ENCODE results near the gene INTS15. TPM values are rescaled to one million over a fixed set of nuclear protein-coding genes. Genes with fewer than 3 reads are reported as not detected.

Gene INTS15
- total and polyA plus RNA-seq, 9 of the 15 experiments (the other 6 are each of a cell fraction or from before 2014, with no cell fraction given): 0.52 to 28.9 (median 11.6) TPM

GRCh38 chr7:6637544-6638229 lies 47.9 kb downstream of the INTS15 start (continued):
- TF ChIP-seq, protein P1, sequence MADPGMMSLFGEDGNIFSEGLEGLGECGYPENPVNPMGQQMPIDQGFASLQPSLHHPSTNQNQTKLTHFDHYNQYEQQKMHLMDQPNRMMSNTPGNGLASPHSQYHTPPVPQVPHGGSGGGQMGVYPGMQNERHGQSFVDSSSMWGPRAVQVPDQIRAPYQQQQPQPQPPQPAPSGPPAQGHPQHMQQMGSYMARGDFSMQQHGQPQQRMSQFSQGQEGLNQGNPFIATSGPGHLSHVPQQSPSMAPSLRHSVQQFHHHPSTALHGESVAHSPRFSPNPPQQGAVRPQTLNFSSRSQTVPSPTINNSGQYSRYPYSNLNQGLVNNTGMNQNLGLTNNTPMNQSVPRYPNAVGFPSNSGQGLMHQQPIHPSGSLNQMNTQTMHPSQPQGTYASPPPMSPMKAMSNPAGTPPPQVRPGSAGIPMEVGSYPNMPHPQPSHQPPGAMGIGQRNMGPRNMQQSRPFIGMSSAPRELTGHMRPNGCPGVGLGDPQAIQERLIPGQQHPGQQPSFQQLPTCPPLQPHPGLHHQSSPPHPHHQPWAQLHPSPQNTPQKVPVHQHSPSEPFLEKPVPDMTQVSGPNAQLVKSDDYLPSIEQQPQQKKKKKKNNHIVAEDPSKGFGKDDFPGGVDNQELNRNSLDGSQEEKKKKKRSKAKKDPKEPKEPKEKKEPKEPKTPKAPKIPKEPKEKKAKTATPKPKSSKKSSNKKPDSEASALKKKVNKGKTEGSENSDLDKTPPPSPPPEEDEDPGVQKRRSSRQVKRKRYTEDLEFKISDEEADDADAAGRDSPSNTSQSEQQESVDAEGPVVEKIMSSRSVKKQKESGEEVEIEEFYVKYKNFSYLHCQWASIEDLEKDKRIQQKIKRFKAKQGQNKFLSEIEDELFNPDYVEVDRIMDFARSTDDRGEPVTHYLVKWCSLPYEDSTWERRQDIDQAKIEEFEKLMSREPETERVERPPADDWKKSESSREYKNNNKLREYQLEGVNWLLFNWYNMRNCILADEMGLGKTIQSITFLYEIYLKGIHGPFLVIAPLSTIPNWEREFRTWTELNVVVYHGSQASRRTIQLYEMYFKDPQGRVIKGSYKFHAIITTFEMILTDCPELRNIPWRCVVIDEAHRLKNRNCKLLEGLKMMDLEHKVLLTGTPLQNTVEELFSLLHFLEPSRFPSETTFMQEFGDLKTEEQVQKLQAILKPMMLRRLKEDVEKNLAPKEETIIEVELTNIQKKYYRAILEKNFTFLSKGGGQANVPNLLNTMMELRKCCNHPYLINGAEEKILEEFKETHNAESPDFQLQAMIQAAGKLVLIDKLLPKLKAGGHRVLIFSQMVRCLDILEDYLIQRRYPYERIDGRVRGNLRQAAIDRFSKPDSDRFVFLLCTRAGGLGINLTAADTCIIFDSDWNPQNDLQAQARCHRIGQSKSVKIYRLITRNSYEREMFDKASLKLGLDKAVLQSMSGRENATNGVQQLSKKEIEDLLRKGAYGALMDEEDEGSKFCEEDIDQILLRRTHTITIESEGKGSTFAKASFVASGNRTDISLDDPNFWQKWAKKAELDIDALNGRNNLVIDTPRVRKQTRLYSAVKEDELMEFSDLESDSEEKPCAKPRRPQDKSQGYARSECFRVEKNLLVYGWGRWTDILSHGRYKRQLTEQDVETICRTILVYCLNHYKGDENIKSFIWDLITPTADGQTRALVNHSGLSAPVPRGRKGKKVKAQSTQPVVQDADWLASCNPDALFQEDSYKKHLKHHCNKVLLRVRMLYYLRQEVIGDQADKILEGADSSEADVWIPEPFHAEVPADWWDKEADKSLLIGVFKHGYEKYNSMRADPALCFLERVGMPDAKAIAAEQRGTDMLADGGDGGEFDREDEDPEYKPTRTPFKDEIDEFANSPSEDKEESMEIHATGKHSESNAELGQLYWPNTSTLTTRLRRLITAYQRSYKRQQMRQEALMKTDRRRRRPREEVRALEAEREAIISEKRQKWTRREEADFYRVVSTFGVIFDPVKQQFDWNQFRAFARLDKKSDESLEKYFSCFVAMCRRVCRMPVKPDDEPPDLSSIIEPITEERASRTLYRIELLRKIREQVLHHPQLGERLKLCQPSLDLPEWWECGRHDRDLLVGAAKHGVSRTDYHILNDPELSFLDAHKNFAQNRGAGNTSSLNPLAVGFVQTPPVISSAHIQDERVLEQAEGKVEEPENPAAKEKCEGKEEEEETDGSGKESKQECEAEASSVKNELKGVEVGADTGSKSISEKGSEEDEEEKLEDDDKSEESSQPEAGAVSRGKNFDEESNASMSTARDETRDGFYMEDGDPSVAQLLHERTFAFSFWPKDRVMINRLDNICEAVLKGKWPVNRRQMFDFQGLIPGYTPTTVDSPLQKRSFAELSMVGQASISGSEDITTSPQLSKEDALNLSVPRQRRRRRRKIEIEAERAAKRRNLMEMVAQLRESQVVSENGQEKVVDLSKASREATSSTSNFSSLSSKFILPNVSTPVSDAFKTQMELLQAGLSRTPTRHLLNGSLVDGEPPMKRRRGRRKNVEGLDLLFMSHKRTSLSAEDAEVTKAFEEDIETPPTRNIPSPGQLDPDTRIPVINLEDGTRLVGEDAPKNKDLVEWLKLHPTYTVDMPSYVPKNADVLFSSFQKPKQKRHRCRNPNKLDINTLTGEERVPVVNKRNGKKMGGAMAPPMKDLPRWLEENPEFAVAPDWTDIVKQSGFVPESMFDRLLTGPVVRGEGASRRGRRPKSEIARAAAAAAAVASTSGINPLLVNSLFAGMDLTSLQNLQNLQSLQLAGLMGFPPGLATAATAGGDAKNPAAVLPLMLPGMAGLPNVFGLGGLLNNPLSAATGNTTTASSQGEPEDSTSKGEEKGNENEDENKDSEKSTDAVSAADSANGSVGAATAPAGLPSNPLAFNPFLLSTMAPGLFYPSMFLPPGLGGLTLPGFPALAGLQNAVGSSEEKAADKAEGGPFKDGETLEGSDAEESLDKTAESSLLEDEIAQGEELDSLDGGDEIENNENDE (IDR thresholded peaks at IDR 0.05; ENCODE audit: low read depth, low read length): no peak
- TF ChIP-seq ZNF41 (CRISPR knock-in tag; conservative IDR thresholded peaks at IDR 0.05) (no peak), DPF2 (IDR thresholded peaks at IDR 0.05) (peak; percentile 19; the same call in 1 of the 2 replicates), TBL1XR1 (IDR thresholded peaks at IDR 0.05; ENCODE audit: low read length in 2 of 2) (peak in 1 of 2 experiments; percentile 22; a peak in 1 of 4 replicates), ZBTB7A (IDR thresholded peaks at IDR 0.05; ENCODE audit: borderline replicate concordance, control insufficient read depth, low read depth, low read length) (peak; percentile 99), U2AF1 (optimal IDR thresholded peaks at IDR 0.05; ENCODE audit: low read depth, low read length) (no peak), BHLHE40 (IDR thresholded peaks at IDR 0.05; ENCODE audit: low read length) (peak; percentile 58)
- TF ChIP-seq, protein P2, sequence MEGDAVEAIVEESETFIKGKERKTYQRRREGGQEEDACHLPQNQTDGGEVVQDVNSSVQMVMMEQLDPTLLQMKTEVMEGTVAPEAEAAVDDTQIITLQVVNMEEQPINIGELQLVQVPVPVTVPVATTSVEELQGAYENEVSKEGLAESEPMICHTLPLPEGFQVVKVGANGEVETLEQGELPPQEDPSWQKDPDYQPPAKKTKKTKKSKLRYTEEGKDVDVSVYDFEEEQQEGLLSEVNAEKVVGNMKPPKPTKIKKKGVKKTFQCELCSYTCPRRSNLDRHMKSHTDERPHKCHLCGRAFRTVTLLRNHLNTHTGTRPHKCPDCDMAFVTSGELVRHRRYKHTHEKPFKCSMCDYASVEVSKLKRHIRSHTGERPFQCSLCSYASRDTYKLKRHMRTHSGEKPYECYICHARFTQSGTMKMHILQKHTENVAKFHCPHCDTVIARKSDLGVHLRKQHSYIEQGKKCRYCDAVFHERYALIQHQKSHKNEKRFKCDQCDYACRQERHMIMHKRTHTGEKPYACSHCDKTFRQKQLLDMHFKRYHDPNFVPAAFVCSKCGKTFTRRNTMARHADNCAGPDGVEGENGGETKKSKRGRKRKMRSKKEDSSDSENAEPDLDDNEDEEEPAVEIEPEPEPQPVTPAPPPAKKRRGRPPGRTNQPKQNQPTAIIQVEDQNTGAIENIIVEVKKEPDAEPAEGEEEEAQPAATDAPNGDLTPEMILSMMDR (IDR thresholded peaks at IDR 0.05 in 2 of 3, conservative IDR thresholded peaks at IDR 0.05 in 1 of 3; ENCODE audit: insufficient read depth in 2 of 3, low read depth in 1 of 3, low read length in 3 of 3): peak; percentile 52 to 58 (median 55)
- TF ChIP-seq, protein P3, sequence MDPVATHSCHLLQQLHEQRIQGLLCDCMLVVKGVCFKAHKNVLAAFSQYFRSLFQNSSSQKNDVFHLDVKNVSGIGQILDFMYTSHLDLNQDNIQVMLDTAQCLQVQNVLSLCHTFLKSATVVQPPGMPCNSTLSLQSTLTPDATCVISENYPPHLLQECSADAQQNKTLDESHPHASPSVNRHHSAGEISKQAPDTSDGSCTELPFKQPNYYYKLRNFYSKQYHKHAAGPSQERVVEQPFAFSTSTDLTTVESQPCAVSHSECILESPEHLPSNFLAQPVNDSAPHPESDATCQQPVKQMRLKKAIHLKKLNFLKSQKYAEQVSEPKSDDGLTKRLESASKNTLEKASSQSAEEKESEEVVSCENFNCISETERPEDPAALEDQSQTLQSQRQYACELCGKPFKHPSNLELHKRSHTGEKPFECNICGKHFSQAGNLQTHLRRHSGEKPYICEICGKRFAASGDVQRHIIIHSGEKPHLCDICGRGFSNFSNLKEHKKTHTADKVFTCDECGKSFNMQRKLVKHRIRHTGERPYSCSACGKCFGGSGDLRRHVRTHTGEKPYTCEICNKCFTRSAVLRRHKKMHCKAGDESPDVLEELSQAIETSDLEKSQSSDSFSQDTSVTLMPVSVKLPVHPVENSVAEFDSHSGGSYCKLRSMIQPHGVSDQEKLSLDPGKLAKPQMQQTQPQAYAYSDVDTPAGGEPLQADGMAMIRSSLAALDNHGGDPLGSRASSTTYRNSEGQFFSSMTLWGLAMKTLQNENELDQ (CRISPR knock-in tag; IDR thresholded peaks at IDR 0.05; ENCODE audit: borderline replicate concordance): no peak

All from K562 (cell line).